GM20000 (cell line): ENCODE measurements around the gene P2RY8.
"Not testable (repeated sequence)": the region's sequence is repeated elsewhere in the genome, so short reads cannot be mapped to it uniquely, and the experiment has no call there.

Experiments used
- DNase-seq: peaks from one replicate; pipeline ENCODE4 v3.0.0; 2012; ENCODE audit warnings: low spot score
- TF ChIP-seq, protein P1 (sequence below): IDR thresholded peaks from 2 replicates; pipeline ENCODE4 v1.5.1; 2012; ENCODE audit warnings: mild to moderate bottlenecking, control low read depth; ENCODE audit errors: extremely low read depth, missing control alignments

Gene P2RY8

DNA sequence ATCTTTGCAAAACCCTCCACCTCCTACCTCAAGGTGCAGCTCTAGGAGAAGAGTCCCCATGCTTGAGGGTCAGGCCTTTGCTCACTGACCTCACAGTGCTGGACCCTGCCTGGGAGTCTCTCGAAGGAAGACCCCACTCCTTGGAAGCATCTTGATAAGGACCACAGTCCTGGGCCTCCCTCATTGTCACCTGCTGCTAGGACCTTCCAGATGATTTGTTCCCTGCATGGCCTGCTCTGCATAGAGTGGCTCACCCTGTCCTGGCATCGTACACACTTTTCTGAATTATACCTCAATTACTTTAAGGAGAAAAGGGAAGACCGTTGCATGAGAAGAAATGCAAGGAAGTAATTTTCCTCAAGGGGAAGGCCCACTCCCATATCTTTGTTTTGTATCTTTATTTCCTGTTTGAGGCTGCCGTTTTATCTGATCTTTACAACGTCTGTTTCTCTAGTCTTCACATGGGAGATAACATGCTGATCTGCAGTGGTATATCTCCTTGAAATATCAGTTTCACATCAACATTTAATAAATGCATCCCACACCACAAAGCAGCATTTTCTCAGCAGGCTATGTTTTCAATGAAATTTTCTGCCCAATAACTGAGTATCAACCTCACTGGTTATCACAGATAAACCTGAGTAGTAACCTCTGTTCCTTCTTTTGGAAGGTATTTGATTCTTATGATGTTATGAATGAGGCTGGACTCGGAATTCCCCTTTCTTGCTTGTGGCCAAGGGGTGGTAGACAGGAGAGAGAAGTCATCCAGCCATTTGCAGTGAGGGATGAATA, 39.4 kb upstream of the P2RY8 start:
- DNase-seq = no peak
- TF ChIP-seq, protein P1, sequence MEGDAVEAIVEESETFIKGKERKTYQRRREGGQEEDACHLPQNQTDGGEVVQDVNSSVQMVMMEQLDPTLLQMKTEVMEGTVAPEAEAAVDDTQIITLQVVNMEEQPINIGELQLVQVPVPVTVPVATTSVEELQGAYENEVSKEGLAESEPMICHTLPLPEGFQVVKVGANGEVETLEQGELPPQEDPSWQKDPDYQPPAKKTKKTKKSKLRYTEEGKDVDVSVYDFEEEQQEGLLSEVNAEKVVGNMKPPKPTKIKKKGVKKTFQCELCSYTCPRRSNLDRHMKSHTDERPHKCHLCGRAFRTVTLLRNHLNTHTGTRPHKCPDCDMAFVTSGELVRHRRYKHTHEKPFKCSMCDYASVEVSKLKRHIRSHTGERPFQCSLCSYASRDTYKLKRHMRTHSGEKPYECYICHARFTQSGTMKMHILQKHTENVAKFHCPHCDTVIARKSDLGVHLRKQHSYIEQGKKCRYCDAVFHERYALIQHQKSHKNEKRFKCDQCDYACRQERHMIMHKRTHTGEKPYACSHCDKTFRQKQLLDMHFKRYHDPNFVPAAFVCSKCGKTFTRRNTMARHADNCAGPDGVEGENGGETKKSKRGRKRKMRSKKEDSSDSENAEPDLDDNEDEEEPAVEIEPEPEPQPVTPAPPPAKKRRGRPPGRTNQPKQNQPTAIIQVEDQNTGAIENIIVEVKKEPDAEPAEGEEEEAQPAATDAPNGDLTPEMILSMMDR = no peak

DNA sequence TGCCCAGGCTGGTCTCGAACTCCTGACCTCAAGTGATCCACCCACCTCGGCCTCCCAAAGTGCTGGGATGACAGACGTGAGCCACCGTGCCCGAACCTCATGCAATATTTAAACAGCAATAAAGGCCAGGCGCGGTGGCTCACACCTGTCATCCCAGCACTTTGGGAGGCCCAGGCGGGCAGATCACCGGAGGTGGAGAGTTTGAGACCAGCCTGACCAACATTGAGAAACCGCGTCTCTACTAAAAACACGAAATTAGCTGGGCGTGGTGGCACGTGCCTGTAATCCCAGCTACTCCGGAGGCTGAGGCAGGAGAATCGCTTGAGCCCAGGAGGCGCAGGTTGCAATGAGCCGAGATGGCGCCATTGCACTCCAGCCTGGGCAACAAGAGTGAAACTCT, 37.2 kb upstream of the P2RY8 start:
- not testable (repeated sequence) for DNase-seq

DNA sequence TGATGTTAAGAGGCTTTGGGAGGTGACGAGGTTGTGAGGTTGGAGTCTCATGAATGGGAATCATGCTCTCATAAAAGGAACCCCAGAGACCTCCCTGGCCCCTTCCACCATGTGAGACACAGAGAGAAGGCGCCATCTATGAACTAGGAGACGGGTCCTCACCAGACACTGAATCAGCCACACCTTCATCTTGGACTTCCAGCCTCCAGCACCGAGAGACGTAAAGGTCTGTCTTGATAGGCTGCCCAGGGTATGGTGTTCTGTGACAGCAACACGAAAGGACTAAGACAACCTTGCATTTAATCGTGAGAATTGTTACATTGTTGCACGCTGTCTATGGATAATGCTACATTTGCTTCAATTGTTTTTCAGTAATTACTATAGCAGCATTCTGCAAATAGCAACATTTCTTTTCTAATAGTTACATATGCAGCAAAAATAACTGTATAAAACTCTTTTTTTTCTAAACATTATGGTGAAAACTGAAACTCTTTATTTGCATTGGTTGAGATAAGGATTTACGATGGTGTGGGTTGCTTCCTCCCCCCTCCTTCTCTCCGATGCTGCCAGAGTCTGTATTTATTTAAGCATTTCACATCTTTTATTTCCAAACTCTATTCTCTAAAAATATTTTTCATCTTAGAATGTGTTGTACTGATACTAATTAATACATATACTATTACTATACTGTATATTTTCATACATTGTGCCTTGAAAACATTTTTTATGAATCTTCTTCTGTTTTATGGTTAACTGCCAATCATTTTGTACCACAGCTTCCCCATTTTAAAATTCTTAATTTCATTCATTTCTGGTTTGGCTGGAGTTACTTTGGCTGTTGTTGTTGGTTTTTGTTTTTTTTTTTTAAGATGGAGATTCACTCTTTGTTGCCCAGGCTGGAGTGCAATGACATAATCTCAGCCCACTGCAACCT, 28.0 kb upstream of the P2RY8 start:
- no peak for DNase-seq
- TF ChIP-seq, protein P1 = no peak

DNA sequence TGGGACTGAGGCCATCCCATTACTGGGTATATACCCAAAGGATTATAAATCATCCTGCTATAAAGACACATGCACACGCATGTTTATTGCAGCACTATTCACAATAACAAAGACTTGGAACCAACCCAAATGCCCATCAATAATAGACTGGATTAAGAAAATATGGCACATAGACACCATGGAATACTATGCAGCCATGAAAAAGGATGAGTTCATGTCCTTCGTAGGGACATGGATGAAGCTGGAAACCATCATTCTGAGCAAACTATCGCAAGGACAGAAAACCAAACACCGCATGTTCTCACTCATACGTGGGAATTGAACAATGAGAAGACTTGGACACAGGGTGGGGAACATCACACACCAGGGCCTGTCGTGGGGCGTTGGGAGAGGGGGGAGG, 27.1 kb upstream of the P2RY8 start:
- DNase-seq = not testable (repeated sequence)

DNA sequence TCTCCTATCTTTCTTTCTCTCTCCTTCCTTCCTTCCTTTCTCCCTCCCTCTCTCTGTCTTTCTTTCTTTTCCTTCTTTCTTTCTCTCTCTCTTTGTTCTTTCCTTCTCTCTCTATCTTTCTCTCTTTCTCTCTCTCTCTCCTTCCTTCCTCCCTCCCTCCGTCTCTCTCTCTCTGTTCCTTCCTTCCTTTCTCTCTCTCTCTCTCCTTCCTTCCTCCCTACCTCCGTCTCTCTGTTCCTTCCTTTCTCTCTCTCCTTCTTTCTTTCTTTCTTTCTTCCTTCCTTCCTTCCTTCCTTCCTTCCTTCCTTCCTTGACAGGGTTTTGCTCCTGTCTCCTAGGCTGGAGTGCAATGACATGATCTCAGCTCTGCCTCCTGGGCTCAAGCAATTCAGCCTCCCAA, 24.2 kb upstream of the P2RY8 start:
- TF ChIP-seq, protein P1 = no peak
- DNase-seq = no peak

DNA sequence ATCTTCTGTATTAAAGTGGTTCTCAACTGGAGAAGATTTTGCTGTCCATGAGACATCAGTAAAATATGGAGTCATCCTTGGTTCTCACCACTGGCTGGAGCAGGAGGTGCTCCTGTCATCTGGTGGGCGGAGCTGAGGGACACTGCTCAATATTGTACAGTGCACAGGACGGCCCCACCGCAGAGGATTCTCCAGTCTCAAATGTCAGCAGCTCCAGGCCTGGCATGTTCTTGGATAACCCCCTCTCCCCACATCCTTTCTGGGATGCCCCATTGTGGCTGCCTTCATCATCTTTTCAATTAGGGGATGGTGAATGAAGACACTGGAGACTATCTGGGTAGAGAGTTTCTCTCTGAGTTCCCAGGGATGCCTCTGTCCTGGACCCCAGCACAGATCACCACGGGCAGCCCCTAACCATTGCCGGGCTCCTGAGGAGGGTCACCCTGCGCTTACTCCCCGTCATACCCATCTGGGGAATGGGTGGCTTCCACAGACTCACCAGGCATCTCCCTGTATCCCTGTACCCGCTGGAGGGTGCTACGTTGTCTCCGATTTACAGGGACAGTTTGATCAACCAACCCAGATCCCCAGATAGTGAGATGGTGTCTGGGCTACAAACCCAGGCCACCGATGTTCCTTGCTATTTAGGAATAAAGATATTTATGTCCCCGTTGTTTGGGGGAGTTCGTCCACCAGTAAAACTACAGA, 21.9 kb upstream of the P2RY8 start:
- DNase-seq = no peak
- TF ChIP-seq, protein P1 = no peak

DNA sequence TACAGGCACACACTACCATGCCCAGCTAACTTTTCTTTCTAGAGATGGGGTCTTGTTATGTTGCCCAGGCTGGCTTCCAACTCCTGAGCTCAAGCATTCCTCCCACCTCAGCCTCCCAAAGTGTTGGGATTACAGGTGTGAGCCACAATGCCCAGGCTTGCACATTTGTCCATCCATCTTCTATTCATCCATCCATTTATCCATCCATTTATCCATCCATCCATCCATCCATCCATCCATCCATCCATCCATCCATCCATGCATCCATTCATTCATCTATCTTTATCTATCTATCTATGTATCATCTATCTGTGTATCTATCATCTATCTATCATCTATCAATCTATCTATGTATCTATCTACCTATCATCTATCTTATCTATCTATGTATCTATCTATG, 20.5 kb upstream of the P2RY8 start:
- DNase-seq = not testable (repeated sequence)

DNA sequence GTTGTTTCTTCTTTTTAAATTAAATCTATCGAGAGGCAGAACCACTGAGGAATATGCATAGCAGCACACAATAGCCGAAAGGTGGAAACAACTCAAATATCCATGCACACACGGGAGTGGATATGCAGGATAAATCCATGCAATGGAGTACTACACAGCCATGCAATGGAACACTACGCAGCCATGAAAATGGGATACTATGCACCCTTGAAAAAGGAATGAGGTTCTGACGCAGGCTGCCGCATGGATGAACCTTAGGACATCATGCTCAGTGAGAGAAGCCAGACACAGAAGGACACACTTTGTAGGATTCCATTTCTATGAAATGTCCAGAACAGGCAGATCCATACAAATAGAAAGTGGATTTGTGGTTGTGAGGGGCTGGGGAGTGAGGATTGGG, 18.4 kb upstream of the P2RY8 start:
- DNase-seq = no peak
- TF ChIP-seq, protein P1 = no peak
